WTC11 (cell line): ENCODE data around the gene RAB1B. TPM values are rescaled to one million over a fixed set of nuclear protein-coding genes. Genes with fewer than 3 reads are reported as not detected.

Experiments used
- ATAC-seq: fragments of 200-7000 bp; cut with Tn5 transposase; 2 replicates; pipeline ENCODE4 v1.10.0; 2021; ENCODE audit warnings: mild to moderate bottlenecking, moderate library complexity
- CTCF ChIA-PET: fragments of 300-600 bp; sonication (Branson Sonifier 250); formaldehyde crosslinking; loops from one replicate; lab custom pipeline; 2021; ENCODE audit warnings: antibody characterized with exemption; lab: Charles Lee
- POLR2A ChIA-PET: fragments of 350-600 bp; sonication (Branson Sonifier 250); formaldehyde crosslinking; loops from one replicate; lab custom pipeline; 2021; ENCODE audit warnings: antibody characterized with exemption; lab: Charles Lee
- DNase-seq: peaks from one replicate; pipeline ENCODE4 v3.0.0; 2021; ENCODE audit warnings: low spot score
- H3K27ac Mint-ChIP-seq: 2 replicates; pipeline ENCODE4 v1.8.0; 2021; ENCODE audit warnings: mixed read lengths
- H3K27me3 Mint-ChIP-seq: 2 replicates; pipeline ENCODE4 v1.8.0; 2021; ENCODE audit warnings: low read depth, mild to moderate bottlenecking, moderate library complexity, mixed read lengths
- H3K36me3 Mint-ChIP-seq: 2 replicates; pipeline ENCODE4 v1.8.0; 2021; ENCODE audit warnings: mixed read lengths
- H3K4me1 Mint-ChIP-seq: 2 replicates; pipeline ENCODE4 v1.8.0; 2022; ENCODE audit warnings: mixed read lengths
- H3K4me3 Mint-ChIP-seq: 2 replicates; pipeline ENCODE4 v1.8.0; 2021; ENCODE audit warnings: mild to moderate bottlenecking, moderate library complexity, mixed read lengths
- H3K9me3 Mint-ChIP-seq: 2 replicates; pipeline ENCODE4 v1.8.0; 2021; ENCODE audit warnings: mixed read lengths
- ELF4 ChIP-seq: sonication (generic); formaldehyde crosslinking; IDR thresholded peaks from 2 replicates; pipeline ENCODE4 v1.8.1; 2022; ENCODE audit warnings: low read depth, mild to moderate bottlenecking, moderate library complexity, missing genetic modification reagents
- FOXJ3 ChIP-seq: sonication (generic); formaldehyde crosslinking; IDR thresholded peaks from 2 replicates; pipeline ENCODE4 v1.9.0; 2021; ENCODE audit warnings: missing genetic modification reagents, mild to moderate bottlenecking, borderline replicate concordance
- FOXK1 ChIP-seq: sonication (generic); formaldehyde crosslinking; IDR thresholded peaks from 2 replicates; pipeline ENCODE4 v1.8.0; 2022; ENCODE audit warnings: mild to moderate bottlenecking, moderate library complexity, missing genetic modification reagents
- GRHL2 ChIP-seq: fragments of 250-450 bp; sonication (Bioruptor Pico); IDR thresholded peaks from 2 replicates; pipeline ENCODE4 v1.8.0; 2022; ENCODE audit warnings: mild to moderate bottlenecking, moderate library complexity; ENCODE audit not compliant: insufficient replicate concordance, severe bottlenecking
- KAT7 ChIP-seq: sonication (generic); formaldehyde crosslinking; IDR thresholded peaks from 2 replicates; pipeline ENCODE4 v1.8.1; 2023; ENCODE audit warnings: missing genetic modification reagents, mild to moderate bottlenecking, borderline replicate concordance
- NFE2L1 ChIP-seq: sonication (generic); formaldehyde crosslinking; IDR thresholded peaks from 2 replicates; pipeline ENCODE4 v1.8.1; 2023; ENCODE audit warnings: missing genetic modification reagents
- OVOL2 ChIP-seq: fragments of 250-450 bp; sonication (Bioruptor Pico); IDR thresholded peaks from 2 replicates; pipeline ENCODE4 v1.9.0; 2021; ENCODE audit warnings: mild to moderate bottlenecking, borderline replicate concordance
- TEAD1 ChIP-seq: sonication (generic); formaldehyde crosslinking; IDR thresholded peaks from 2 replicates; pipeline ENCODE4 v1.8.0; 2022; ENCODE audit warnings: mild to moderate bottlenecking, missing genetic modification reagents
- ZNF138 ChIP-seq: sonication (generic); formaldehyde crosslinking; conservative IDR thresholded peaks from 2 replicates; pipeline ENCODE4 v1.8.1; 2022; ENCODE audit warnings: mild to moderate bottlenecking, moderate library complexity, missing genetic modification reagents
- ZNF263 ChIP-seq: sonication (generic); formaldehyde crosslinking; IDR thresholded peaks from 2 replicates; pipeline ENCODE4 v1.8.1; 2022; ENCODE audit warnings: low read depth, mild to moderate bottlenecking, moderate library complexity, missing genetic modification reagents
- ZNF671 ChIP-seq: fragments of 250-450 bp; sonication (Bioruptor Pico); IDR thresholded peaks from 2 replicates; pipeline ENCODE4 v1.8.0; 2021; ENCODE audit warnings: mild to moderate bottlenecking
- total RNA-seq: library from RNA; stranded (reverse); gene quantifications from 3 replicates; pipeline ENCODE4 v1.2.3, GENCODE V29; 2021
- TF ChIP-seq, protein P1 (sequence below): sonication (generic); formaldehyde crosslinking; IDR thresholded peaks from 2 replicates; pipeline ENCODE4 v1.8.0; 2023; ENCODE audit warnings: missing genetic modification reagents
- TF ChIP-seq, protein P2 (sequence below): sonication (generic); formaldehyde crosslinking; IDR thresholded peaks from 2 replicates; pipeline ENCODE4 v1.8.1; 2022; ENCODE audit warnings: low read depth, missing genetic modification reagents, borderline replicate concordance
- TF ChIP-seq, protein P3 (sequence below): fragments of 250-450 bp; sonication (Bioruptor Pico); IDR thresholded peaks from 2 replicates; pipeline ENCODE4 v1.9.0; 2021; ENCODE audit warnings: mild to moderate bottlenecking
- TF ChIP-seq, protein P4 (sequence below): fragments of 200-600 bp; IDR thresholded peaks from 2 replicates; pipeline ENCODE4 v1.8.0; 2022; ENCODE audit warnings: antibody characterized with exemption
- TF ChIP-seq, protein P5 (sequence below): fragments of 250-450 bp; sonication (Bioruptor Pico); IDR thresholded peaks from 2 replicates; pipeline ENCODE4 v1.9.0; 2021; ENCODE audit warnings: mild to moderate bottlenecking, borderline replicate concordance
- TF ChIP-seq, protein P6 (sequence below): fragments of 250-450 bp; sonication (Bioruptor Pico); IDR thresholded peaks from 2 replicates; pipeline ENCODE4 v1.8.0; 2021; ENCODE audit warnings: mild to moderate bottlenecking
- TF ChIP-seq, protein P7 (sequence below): sonication (generic); formaldehyde crosslinking; IDR thresholded peaks from 2 replicates; pipeline ENCODE4 v1.8.0; 2022; ENCODE audit warnings: missing genetic modification reagents
- TF ChIP-seq, protein P8 (sequence below): sonication (generic); formaldehyde crosslinking; IDR thresholded peaks from 2 replicates; pipeline ENCODE4 v1.8.0; 2022; ENCODE audit warnings: mild to moderate bottlenecking, missing genetic modification reagents

RAB1B gene
- total RNA-seq, 1 experiment from 2014 or later = 125 TPM

DNA sequence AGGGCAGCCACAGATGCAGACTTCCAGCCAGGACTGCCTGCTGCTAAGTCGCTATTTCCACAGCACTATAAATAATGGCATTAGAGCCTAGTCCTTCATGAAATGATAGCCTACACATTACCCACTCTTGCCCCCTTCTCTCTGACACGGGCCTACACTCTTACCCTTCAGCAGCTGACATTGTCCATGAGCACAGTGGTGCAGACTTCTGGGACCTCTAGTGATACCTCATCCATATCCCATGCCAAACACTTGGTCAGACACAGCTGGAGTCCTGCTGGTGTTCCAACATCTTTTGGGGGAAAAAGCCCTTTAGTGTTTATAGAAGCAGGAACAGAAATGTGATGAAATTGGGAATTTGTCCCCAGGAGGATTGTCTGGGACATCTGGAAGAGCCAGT lies 43.4 kb upstream of the RAB1B start (continued):
- TF ChIP-seq, protein P1, sequence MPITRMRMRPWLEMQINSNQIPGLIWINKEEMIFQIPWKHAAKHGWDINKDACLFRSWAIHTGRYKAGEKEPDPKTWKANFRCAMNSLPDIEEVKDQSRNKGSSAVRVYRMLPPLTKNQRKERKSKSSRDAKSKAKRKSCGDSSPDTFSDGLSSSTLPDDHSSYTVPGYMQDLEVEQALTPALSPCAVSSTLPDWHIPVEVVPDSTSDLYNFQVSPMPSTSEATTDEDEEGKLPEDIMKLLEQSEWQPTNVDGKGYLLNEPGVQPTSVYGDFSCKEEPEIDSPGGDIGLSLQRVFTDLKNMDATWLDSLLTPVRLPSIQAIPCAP = no peak

DNA sequence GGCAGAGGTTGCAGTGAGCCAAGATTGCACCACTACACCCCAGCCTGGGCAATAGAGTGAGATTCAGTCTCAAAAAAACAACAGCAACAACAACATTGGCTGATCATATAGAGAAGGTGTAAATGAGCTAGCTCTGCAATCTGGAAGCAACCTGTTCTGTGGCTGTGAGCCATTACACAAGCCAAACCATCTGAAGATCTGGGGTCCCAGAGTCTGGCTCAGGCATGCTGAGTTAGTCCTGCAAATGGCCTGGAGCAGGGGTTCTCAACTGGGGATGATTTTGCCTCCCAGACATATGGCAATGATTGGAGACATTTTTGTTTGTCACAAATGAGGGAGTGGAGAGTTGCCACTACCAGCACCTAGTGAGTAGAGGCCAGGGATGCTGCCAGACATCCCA lies 42.3 kb upstream of the RAB1B start:
- POLR2A ChIA-PET = no interaction called here

DNA sequence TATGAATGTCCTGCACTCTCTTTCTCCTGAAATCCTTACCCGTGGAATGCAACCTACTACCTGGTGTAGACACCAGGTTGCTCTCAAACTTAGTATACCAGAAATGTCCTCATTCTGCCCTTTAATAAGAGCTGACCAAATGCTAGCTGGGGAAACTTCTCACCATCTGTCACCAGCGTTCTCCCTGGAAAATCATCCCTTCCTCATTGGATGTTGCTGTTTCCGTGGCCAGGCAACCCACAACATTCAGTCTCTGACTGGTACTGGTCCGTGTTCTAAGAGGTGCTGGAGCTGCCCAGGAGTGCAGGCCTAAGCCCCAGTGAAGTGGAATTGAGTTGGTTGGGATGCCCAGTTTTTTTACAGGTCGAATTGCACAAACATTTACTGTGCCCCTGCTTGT lies 40.7 kb upstream of the RAB1B start:
- no peak for DNase-seq
- H3K27ac Mint-ChIP-seq = peak overlapping the region; percentile 69
- no peaks in the 10 kb centered on the region for H3K9me3 Mint-ChIP-seq
- ChIA-PET CTCF (interaction anchor here (0.6 to 1.0 kb wide), 2 partner anchors 51 to 84 kb away, joined by 3 to 5 read pairs; no protein-coding TSS in a partner anchor), POLR2A (no interaction called here)
- no peak overlapping the region for H3K4me3 Mint-ChIP-seq
- ATAC-seq = no peak
- no peaks in the 10 kb centered on the region for H3K27me3 Mint-ChIP-seq
- H3K36me3 Mint-ChIP-seq = no peaks in the 10 kb centered on the region
- H3K4me1 Mint-ChIP-seq = peaks cover 19% of the 10 kb centered on the region
- TF ChIP-seq FOXK1 (CRISPR knock-in tag) = no peak
- TF ChIP-seq, protein P2, sequence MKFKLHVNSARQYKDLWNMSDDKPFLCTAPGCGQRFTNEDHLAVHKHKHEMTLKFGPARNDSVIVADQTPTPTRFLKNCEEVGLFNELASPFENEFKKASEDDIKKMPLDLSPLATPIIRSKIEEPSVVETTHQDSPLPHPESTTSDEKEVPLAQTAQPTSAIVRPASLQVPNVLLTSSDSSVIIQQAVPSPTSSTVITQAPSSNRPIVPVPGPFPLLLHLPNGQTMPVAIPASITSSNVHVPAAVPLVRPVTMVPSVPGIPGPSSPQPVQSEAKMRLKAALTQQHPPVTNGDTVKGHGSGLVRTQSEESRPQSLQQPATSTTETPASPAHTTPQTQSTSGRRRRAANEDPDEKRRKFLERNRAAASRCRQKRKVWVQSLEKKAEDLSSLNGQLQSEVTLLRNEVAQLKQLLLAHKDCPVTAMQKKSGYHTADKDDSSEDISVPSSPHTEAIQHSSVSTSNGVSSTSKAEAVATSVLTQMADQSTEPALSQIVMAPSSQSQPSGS (CRISPR knock-in tag) = no peak
- TF ChIP-seq NFE2L1 (CRISPR knock-in tag) = no peak
- TF ChIP-seq, protein P3, sequence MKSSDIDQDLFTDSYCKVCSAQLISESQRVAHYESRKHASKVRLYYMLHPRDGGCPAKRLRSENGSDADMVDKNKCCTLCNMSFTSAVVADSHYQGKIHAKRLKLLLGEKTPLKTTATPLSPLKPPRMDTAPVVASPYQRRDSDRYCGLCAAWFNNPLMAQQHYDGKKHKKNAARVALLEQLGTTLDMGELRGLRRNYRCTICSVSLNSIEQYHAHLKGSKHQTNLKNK (CRISPR knock-in tag) = no peak
- TF ChIP-seq, protein P4, sequence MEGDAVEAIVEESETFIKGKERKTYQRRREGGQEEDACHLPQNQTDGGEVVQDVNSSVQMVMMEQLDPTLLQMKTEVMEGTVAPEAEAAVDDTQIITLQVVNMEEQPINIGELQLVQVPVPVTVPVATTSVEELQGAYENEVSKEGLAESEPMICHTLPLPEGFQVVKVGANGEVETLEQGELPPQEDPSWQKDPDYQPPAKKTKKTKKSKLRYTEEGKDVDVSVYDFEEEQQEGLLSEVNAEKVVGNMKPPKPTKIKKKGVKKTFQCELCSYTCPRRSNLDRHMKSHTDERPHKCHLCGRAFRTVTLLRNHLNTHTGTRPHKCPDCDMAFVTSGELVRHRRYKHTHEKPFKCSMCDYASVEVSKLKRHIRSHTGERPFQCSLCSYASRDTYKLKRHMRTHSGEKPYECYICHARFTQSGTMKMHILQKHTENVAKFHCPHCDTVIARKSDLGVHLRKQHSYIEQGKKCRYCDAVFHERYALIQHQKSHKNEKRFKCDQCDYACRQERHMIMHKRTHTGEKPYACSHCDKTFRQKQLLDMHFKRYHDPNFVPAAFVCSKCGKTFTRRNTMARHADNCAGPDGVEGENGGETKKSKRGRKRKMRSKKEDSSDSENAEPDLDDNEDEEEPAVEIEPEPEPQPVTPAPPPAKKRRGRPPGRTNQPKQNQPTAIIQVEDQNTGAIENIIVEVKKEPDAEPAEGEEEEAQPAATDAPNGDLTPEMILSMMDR = no peak
- TF ChIP-seq ZNF671 (CRISPR knock-in tag) = no peak
- no peak for TF ChIP-seq ZNF263 (CRISPR knock-in tag)
- TF ChIP-seq, protein P5, sequence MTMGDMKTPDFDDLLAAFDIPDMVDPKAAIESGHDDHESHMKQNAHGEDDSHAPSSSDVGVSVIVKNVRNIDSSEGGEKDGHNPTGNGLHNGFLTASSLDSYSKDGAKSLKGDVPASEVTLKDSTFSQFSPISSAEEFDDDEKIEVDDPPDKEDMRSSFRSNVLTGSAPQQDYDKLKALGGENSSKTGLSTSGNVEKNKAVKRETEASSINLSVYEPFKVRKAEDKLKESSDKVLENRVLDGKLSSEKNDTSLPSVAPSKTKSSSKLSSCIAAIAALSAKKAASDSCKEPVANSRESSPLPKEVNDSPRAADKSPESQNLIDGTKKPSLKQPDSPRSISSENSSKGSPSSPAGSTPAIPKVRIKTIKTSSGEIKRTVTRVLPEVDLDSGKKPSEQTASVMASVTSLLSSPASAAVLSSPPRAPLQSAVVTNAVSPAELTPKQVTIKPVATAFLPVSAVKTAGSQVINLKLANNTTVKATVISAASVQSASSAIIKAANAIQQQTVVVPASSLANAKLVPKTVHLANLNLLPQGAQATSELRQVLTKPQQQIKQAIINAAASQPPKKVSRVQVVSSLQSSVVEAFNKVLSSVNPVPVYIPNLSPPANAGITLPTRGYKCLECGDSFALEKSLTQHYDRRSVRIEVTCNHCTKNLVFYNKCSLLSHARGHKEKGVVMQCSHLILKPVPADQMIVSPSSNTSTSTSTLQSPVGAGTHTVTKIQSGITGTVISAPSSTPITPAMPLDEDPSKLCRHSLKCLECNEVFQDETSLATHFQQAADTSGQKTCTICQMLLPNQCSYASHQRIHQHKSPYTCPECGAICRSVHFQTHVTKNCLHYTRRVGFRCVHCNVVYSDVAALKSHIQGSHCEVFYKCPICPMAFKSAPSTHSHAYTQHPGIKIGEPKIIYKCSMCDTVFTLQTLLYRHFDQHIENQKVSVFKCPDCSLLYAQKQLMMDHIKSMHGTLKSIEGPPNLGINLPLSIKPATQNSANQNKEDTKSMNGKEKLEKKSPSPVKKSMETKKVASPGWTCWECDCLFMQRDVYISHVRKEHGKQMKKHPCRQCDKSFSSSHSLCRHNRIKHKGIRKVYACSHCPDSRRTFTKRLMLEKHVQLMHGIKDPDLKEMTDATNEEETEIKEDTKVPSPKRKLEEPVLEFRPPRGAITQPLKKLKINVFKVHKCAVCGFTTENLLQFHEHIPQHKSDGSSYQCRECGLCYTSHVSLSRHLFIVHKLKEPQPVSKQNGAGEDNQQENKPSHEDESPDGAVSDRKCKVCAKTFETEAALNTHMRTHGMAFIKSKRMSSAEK (CRISPR knock-in tag) = no peak
- TF ChIP-seq KAT7 (CRISPR knock-in tag) = no peak

More for the DNA sequence above, 42.3 kb upstream of the RAB1B start:
- CTCF ChIA-PET = interaction anchor here (0.7 kb wide), 1 partner anchor 57 kb away, joined by 4 read pairs; no protein-coding TSS in a partner anchor
- no peak overlapping the region for H3K27ac Mint-ChIP-seq
- H3K27me3 Mint-ChIP-seq = no peaks in the 10 kb centered on the region
- DNase-seq = no peak
- no peaks in the 10 kb centered on the region for H3K9me3 Mint-ChIP-seq
- H3K4me3 Mint-ChIP-seq = no peak overlapping the region
- TF ChIP-seq ZNF671 (CRISPR knock-in tag) (no peak), TEAD1 (CRISPR knock-in tag) (no peak), FOXJ3 (no peak), GRHL2 (CRISPR knock-in tag) (no peak), OVOL2 (CRISPR knock-in tag) (no peak), ZNF138 (no peak), ELF4 (no peak)
- TF ChIP-seq, protein P6, sequence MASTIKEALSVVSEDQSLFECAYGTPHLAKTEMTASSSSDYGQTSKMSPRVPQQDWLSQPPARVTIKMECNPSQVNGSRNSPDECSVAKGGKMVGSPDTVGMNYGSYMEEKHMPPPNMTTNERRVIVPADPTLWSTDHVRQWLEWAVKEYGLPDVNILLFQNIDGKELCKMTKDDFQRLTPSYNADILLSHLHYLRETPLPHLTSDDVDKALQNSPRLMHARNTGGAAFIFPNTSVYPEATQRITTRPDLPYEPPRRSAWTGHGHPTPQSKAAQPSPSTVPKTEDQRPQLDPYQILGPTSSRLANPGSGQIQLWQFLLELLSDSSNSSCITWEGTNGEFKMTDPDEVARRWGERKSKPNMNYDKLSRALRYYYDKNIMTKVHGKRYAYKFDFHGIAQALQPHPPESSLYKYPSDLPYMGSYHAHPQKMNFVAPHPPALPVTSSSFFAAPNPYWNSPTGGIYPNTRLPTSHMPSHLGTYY (CRISPR knock-in tag) = no peak
- TF ChIP-seq, protein P7, sequence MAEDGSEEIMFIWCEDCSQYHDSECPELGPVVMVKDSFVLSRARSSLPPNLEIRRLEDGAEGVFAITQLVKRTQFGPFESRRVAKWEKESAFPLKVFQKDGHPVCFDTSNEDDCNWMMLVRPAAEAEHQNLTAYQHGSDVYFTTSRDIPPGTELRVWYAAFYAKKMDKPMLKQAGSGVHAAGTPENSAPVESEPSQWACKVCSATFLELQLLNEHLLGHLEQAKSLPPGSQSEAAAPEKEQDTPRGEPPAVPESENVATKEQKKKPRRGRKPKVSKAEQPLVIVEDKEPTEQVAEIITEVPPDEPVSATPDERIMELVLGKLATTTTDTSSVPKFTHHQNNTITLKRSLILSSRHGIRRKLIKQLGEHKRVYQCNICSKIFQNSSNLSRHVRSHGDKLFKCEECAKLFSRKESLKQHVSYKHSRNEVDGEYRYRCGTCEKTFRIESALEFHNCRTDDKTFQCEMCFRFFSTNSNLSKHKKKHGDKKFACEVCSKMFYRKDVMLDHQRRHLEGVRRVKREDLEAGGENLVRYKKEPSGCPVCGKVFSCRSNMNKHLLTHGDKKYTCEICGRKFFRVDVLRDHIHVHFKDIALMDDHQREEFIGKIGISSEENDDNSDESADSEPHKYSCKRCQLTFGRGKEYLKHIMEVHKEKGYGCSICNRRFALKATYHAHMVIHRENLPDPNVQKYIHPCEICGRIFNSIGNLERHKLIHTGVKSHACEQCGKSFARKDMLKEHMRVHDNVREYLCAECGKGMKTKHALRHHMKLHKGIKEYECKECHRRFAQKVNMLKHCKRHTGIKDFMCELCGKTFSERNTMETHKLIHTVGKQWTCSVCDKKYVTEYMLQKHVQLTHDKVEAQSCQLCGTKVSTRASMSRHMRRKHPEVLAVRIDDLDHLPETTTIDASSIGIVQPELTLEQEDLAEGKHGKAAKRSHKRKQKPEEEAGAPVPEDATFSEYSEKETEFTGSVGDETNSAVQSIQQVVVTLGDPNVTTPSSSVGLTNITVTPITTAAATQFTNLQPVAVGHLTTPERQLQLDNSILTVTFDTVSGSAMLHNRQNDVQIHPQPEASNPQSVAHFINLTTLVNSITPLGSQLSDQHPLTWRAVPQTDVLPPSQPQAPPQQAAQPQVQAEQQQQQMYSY (CRISPR knock-in tag) = no peak
- TF ChIP-seq, protein P8, sequence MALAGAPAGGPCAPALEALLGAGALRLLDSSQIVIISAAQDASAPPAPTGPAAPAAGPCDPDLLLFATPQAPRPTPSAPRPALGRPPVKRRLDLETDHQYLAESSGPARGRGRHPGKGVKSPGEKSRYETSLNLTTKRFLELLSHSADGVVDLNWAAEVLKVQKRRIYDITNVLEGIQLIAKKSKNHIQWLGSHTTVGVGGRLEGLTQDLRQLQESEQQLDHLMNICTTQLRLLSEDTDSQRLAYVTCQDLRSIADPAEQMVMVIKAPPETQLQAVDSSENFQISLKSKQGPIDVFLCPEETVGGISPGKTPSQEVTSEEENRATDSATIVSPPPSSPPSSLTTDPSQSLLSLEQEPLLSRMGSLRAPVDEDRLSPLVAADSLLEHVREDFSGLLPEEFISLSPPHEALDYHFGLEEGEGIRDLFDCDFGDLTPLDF (CRISPR knock-in tag) = no peak
- TF ChIP-seq, all 79 proteins: peak for 0
- Mint-ChIP-seq H3K4me1 (peaks cover 17% of the 10 kb centered on the region), H3K36me3 (no peaks in the 10 kb centered on the region)
- no peak for ATAC-seq
